Measurements from ENCODE around the gene IGFLR1.

The IGFLR1 gene

DNA sequence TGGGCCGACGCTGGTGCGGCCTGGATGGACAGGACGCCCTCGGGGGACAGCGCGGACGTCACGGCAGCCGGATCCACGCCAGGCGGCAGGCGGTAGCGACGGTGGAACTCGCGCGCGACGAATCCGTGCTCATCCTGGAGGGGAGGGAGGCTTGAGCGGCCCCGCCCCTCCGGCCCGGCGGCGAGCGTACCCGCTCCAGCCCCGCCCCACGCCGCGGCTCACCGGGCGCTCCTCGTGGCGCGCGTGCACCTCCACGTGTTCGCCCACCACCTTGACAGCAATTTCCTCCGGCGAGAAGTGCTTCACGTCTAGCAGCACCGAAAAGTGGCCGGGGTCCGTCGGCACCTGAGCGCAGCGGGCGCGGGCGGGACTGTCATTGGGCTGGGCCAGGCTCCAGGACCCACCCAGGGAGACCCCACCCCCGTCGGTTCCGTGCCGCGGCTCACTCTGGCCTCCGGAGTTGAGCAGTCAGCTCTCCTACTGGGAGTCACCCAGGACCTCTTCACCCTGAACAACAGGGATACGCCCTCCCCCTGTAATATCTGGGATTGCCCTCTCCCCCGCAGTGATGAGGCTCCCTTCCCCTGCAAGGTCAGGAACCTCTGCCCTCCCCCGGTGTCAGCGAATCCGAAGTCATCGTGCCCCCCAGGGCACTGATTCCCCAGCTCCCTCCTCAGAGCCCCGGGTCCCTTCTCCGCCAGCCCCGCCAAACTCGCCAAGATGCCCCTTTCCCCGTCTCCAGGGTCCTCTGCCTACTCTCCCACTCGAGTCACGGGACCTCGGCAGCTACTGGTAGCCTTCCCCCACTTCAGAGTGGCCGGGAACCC lies 13.5 kb upstream of the IGFLR1 start:
- peak; percentile 11 to 56 (median 39) for DNase-seq

DNA sequence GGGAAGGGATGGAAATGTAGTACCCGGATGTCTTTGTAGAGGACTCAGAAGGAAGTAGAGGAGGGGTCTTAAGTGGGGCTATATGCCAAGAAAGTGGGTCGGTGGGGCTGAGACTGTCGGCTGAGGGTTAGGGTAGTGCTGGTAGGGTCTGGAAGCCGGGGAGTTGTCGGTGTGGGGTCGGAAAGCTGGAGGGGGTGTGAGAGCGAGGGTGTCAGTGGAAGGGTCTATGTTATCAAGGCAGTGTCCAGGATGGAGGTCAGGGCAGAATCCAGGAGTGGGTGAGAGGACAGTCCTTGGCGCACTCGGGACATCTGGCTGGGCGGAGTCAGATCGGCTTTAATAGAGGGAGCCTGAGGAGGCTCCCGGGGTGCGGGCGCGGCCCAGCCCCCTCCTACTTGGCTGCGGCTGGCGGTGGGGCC lies 12.9 kb upstream of the IGFLR1 start:
- DNase-seq: no peak

DNA sequence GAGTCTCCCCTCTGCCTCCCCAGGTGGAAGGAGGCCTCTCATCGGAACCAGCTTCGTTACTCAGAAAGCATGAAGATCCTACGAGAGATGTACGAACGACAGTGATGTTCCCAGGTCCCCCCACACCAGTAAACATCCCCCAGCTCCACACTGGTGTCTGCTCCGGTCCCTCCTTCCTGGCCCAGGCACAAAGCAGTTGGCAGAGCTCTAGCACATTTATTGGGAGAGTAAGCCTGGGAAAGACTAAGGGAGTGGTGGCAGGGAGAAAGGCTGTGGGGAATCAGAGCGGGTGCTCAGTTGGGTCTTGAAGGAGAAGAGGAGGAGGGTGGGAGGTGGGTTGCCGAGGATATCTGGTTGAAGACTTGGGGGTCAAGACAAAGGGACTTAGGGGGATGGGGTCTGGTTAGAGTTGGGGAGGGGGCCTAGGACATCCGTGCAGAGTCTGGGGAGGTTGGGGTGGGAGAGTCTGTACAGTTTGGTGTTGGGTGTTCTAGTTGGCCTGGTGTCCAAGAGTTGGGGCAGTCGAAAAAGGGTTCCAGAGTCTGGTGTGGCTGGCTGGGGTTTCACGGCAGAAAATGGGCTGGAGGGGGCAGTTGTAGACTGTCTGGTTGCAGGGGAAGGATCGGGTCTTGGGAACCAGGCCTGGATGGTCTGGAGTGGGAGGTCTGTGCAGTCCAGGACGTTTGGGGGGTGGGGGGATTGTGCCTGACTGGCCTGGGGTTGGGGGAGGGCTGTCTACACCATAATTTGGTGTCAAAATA lies 12.3 kb upstream of the IGFLR1 start:
- DNase-seq: no peak

DNA sequence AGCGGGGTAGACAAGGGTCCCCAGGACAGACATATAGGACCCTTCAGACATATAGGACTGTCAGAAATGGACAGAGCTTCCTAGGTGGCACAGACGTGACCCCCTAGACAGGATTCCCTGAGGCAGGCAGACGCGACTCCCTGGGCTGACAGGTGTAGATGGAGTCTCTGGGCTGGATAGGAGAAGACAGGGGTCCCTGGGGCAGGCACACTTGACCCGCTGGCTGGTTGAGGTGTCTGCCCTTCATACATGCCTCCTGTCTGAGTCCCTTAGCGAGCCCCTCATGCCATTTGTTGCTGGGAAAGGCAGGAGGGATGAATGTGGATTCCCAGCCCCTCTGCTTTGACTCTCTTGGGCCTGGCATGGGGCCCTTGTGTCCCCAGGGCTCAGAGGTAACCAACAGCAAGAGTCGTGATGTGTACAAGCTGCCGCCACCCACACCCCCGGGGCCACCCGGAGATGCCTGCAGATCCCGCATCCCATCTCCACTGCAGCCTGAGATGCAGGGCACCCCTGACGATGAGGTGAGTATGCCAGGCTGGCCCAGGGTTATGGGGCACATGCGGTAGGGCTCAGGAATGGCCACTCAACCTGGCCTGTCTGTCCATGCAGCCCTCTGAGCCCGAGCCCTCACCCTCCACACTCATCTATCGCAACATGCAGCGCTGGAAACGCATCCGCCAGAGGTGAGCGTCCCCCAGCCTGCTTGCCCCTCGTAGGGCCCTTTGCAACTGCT lies 11.6 kb upstream of the IGFLR1 start:
- DNase-seq: no peak

DNA sequence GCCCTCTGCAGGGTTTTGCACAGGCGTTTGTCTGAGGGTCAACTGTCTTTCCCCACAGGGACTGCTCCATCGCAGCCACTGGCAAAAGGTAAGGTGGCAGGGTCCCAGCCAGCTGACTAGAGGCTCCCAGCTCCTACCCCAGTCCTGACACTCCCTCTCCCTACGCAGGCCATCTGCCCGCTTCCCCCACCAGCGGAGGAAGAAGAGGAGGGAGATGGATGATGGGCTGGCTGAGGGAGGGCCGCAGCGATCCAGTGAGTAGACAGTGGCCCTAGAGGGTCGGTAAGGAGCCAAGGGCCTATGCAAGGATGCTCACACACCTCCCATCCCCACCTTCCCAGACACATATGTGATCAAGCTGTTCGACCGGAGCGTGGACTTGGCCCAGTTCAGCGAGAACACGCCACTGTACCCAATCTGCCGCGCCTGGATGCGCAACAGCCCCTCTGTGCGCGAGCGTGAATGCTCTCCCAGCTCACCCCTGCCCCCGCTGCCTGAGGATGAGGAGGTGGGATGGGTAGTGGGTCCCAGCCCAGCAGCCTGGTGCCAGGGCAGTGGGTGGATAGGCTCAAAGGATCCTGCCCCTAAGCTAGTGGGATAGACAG lies 10.6 kb upstream of the IGFLR1 start:
- no peak for DNase-seq

DNA sequence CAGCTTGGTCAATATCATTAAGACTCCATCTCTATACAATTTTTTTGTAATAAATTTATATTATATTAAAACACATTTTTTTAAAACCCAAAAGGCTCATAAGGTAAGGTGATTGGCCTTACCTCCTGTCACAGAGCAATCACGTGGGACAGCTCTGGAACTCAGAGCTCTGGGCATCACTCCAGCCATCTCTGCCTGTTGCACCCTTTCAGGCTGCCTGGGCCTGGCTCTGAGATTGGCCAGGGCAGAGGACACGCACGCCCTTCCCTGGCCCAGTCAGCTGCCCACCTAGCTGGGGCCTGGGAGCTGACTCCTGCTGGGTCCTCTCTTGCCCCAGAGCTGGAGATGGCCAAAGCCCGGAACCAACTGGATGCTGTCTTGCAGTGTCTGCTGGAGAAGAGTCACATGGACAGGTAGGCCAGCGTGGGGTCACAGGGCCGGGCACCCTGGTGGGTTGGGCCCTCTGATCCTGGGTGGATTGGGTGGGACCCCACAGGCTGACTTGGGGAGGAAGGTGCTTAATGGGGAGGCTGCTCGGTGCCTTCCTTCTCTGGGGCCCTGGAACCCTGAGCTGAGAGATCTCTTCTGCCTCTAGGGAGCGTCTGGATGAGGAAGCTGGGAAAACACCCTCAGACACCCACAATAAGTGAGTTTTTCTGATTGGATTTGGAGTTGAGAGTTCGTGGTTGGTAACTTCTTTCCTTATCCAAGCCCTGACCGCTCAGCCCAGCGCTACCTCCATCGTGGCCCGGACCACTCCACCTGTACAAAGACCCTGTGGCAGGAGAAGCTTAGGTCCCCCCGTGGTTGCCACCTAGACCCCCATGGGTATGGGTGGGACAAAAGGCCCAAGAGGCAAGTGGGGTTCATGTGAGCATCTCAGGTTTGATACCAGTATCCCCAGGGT lies 9.8 kb upstream of the IGFLR1 start:
- DNase-seq: no peak

DNA sequence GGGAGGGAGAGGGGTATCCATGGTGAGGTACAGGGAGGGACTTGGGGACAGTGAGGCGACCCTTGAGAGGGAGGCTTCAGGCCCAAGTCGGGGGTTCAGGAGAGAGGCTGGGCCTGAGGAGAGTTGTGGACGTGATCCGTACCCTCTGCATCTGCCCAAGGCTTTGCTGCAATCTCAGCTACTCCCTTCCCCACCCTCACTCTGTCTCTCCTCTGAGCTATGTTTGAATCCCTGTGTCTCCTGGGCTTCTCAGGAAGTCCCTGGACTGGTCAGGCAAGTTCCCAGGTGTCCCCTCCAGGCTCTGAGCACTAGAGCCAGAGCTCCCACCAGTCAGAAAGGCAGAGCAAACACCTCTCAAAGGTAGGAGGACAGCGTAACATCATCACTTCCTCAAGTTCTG lies 7.9 kb upstream of the IGFLR1 start:
- no peak for DNase-seq

DNA sequence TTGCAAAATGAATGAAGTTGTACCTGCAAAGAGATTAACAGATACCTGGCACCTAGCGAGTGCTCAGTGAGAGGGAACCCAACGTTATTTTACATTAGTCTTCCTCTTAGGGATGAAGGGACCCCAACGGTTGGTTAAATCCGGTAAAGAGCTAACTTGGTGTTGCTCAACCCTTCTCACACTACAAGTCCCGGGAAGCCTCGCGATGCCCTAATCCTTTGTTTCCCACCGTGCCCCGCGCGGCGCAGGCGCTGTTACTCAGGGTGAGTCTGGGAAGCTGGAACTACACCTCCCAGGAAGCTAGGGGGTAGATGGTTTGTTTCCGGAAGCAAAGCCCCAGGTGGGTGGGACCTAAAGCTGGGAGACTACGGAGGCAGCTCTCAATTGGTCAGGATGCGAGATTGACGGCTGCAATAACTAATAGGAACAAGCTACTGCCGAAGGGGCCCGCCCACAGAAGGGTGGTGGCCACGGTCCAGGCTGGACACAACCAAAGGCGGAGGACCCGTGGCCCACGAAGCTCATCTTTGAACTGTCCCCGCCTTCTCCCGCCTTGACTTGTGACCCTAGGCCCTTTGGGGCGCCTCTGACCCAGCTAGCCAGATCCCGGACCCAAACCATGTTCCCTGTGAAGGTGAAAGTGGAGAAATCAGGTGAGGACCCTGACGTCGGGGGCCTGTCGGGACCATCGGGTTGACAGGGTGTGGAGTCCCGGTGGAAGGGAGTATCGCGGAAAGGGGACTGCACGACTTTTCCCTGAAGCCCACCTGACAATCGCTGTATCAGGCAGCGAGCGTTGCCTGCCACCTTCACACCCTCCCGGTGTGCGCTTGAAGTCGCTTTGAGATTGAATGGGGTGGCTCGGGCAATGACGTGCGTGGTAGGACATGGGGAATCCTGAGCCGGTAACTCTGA lies 6.1 kb upstream of the IGFLR1 start, which contains the start of gene LIN37:
Gene LIN37 (plus strand): TSS at position 471 of the 915 bp plus-strand sequence. CDS start 149 bp downstream, at position 620.
- peak; percentile 95 to 99 (median 98) for DNase-seq

DNA sequence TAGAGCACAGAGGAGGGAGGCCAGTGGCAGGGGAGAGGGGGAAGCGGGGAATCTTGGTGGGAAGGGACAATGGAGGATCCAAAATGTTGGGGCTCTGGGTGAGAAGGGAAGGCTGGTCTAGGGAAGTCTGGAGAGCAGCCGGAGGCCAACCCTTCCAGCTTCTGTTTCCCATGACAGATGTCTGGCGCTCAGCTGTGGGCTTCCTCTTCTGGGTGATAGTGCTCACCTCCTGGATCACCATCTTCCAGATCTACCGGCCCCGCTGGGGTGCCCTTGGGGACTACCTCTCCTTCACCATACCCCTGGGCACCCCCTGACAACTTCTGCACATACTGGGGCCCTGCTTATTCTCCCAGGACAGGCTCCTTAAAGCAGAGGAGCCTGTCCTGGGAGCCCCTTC lies 4.3 kb upstream of the IGFLR1 start:
- DNase-seq: no peak

DNA sequence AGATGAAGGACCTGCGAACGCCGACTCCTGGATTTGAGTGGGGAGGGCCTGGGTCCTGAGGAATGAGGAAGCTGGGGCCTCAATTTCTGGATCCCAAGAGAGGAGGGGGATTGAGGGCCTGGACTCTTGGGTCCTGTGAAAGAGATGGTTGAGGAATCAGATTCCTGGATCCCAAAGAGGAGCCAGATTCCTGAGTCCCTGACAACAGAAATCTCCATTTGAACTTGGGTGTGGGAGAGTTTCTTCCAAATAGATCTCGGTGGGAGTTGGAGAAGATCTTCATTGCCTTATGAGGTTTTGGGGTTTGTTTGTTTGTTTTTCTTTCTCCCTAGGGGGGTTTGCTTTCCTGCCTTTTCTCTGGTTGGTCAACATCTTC lies 3.8 kb upstream of the IGFLR1 start:
- no peak for DNase-seq

DNA sequence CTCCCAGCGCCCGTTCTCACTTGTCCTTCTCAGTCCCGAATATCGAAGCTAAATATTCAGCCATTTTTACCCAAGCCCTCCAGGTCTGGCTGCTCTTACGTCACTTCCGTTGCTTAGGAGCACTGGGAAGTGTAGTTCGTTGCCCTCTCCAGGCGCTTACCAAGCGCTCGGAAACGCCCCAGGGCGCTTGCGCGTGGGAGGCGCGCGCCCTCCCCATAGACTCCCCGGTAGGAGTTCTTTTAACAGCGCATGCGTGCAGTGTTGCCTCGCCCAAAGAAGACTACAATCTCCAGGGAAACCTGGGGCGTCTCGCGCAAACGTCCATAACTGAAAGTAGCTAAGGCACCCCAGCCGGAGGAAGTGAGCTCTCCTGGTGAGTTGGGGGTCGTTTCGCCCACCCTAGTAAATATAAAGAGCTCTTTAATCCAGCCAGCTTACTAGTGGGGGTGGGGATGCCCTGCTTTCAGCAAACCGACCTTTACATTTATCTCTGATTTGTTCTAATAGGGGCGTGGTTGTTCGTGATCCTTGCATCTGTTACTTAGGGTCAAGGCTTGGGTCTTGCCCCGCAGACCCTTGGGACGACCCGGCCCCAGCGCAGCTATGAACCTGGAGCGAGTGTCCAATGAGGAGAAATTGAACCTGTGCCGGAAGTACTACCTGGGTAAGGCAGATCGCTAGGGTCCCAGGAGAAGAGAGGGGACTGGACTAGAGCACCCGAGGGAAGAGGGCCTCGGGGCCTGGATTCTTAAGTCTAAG lies 3.3 kb upstream of the IGFLR1 start, which contains the start of the genes PSENEN and U2AF1L4:
Gene PSENEN (plus strand): TSS at position 324 of the 759 bp plus-strand sequence. CDS start 280 bp downstream, at position 604.
Gene U2AF1L4 (minus strand): TSS at position 91 of the 759 bp plus-strand sequence. CDS start 27 bp downstream, at position 64.
- peak; percentile 89 to 97 (median 96) for DNase-seq

DNA sequence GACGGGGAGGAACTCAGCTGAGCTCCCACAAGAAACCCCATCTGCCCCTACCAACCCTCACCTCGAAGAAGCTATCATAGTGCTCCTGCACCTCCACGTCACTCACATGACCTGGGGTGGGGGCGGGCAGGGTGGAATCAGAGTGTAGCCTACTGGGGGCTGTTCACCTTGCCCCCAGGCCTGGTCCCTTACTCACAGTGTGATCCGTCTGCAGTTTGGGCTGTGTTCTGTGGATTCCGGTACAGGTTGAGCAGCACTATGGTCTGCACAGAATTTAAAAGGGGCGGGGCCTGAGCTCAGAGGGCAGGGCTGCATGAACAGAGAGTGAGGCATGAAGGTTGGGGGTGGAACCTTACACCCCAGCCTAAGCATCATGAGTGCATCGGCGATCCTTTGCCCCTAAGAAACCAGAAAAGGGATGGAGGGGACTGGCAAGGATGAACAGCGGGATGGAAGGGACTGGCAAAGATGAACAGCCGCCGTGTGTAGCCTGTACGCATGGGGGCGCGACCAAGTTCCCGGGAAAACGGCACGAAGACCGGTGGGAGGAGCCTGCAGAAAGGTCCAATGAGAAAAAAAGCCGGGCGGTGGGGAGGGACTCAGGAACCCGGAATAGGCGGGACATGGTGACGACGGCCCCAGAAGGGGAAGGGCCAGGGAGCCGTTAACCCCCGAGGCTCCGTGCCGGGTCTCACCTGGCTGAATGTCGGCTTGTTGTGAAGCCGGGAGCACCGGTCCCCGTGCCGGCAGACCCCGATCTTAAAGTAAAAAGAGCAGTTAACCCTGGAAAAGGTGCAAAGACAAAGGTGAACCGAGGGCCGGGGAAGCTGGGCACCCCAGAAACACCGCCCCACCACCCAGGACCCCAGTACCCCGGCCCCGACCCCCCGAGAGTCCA lies 2.4 kb upstream of the IGFLR1 start:
- peak; percentile 88 to 99 (median 93) for DNase-seq

DNA sequence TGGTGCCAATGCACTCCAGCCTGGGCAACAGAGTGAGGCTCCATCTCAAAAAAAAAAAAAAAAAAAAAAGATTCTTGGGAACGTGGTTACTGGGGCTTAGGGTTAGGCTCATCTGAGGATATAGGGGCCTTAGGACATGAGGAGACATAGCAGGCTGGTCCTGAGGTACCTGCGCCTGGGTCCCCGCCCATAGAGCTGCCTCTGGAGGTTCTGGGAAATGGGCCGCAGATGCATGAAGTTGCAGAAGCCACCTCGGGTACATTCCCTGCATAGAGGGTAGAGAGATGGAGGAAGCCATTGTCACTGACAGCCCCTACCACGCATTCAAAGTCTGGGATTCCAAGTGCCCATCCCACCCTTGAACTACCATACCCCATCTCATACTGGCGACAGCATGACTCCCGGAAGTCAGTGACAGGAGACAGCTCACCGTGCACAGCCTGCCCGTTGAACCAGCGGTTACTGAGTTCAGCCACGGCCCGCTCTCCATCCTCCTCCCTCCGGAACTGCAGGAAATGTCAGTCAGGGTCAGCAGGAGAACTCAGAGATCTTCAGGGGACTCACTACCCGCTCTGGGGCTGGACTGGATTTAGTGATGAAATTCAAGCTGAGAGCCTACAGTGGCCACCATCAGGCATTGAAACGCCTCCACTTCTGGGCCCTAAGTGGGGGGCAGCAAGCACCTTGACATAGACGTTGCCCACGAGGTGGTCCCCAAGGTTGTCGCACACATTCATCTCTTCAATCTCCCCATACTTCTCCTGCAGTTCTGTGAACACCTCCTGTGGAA lies 1.6 kb upstream of the IGFLR1 start:
- no peak for DNase-seq

DNA sequence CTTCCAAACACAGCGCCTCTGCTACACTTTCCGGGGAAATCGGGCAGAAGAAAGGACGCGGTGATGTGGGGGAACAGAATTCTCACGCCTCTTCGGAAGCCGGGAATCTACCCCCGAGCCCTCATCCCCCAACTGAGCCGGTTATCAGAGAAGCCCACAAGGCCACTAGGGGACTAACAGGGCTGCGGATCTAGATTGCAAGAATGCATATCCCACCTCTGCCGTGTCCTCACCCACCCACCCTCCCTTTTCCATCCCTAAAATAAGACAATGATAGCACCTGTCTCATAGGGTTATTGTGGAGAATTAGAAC lies 1.1 kb downstream of the IGFLR1 start:
- DNase-seq: peak in 1 of 6 experiments; percentile 64

DNA sequence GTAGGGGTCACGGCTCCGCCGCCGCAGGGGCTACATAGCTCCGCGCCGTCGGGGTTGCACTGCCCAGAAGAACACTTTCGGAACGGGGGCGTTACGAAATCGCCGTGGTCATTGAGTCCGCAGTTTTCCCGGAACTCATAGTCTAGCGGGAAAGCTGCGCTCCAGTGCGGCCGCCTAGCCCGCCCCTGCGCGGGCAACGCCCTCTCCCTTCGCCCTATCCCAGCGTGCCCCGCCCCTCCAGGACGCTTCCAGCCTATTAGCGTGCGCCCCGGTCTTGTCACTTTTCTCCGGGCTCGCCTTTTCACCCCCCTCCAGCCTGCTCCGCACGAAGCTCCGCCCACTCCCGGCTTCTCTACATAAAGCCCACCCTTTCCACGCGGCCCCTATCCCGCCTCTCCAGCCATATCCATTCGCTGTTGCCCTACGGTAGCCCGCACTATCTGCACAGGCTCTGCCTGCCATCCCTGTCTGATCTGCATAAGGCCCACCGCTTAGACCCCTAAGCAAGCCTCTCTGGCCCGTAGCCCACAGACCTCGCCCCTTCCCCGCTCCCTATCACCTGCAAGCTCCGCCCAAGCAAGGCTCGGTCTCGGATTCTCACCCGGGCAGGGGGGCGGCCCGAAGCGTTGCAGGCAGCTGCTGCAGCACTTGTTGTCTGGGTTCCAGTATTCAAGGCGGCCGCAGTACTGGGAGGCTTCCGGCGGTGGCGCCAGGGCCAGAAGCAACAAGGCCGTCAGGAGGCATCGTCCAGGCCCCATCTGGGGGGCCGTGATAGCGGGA lies 1.6 kb downstream of the IGFLR1 start:
- DNase-seq: peak; percentile 89 to 95 (median 91)

DNA sequence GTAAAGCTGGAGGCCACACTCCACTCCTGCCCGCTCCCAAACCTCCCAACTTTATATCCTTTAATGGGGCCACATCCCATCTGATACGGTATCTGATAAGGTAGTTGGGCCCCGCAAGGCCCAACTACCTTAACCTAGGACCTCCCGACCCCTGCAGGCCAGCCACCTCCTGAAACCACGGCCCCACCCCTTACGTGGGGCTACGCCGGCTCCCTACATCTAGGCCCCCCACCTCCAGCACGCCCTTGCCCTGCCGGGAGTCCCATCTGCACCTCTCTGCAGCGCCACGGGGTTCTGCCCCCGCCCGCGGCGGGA lies 2.2 kb downstream of the IGFLR1 start:
- no peak for DNase-seq

All from stimulated activated naive CD4-positive, alpha-beta T cell (primary cell).